Fibroblast of the conjunctiva (primary cell): ENCODE results near the gene PCSK5.

Experiments
- DNase-seq: peaks from one replicate; pipeline ENCODE4 v3.0.0-alpha.2; 2010; ENCODE audit warnings: low read depth

Gene PCSK5

DNA sequence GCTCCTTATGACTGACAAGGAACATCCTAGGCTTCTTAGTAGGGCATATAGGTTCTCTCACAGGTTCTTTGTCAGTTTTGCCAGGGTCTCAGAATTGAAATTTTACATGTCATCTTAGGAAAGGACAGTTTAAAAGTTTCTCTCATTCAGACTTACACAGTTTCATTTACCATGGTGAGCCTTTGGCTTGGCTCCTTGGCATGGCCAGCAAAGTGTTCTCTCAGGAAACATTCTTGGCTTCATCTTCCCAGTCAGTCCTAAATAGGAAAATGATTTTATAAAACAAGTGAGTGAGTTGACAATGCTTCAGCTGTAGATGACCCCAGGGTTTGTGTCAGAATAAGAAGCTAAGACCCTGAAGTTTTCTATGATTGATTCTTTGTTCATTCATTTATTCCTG is 191.6 kb downstream of the PCSK5 start:
- DNase-seq, result no peak

DNA sequence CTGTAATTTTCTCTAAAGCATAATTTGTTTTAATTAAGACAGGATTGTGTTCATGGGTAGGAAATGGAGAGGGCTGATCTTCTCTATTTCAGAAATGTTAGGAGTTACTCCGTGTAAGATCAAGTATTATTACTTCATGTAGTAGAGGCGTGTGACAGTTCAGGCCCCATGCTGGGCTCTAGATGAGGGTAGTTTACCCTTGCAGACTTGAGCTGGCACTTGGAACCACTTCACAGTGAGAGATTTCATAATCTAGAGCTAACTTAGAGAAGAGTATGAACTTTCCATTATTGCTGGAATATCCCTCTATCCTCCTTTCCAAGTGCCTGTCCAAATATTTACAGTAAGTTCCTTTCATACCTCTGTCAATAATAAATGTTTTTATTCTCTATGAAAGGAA is 195.1 kb downstream of the PCSK5 start:
- DNase-seq, result no peak

DNA sequence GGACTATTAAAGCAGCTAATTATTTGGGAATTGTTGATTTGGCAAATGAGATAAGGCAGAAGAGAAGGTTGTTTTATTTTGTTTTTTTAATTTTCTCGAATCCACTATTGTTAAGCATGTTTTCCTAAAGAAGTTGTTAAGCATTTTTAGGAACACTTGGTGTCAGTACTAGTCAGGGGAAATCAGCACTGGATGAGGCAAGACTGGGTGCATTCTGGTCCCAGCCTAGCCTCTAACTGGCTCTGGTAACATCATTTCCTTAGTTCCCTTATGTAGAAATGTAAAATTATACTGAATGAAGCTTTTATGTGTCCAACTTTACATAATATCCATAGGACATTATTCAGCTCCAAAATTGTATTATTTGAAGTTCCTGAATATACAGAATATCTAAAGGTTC is 196.1 kb downstream of the PCSK5 start:
- no peak for DNase-seq

DNA sequence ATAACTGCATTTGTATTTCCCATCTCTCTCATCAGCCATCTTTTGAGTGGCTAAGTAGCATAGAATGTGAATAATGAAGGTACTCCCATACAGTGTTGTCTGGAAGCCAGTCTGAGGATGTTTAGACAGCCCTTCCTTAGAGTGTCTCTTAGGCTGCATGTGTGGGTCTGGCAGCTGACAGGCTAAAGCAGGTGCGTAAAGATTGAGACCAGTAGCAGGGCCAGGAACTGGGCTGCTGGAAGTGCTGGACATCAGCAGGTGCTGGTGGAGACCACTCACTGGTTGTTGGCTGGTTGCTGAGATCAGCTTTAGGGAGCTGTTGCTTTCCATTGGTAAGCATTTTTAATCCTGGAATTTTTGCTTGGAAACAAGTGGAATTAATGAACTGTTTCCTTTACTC is 197.5 kb downstream of the PCSK5 start:
- no peak for DNase-seq

DNA sequence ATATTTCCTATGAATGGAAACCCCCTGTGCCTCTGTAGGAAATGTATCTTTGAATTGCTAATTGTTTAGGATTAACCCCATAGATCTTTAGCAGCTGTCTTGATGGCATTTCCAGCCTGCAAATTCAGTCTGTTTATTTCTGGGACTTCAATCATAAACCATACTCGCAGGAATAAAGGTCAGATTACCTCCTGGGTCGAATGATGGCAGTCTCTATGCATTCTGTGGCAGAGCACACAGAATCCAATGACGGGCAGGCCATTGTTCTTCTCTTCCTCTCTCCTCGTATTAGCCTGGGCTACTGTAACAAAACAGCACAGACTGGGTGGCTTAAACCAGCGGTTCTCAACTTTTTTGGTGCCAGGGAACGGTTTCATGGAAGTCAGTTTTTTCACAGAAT is 199.9 kb downstream of the PCSK5 start:
- no peak for DNase-seq

- no peak for DNase-seq
Observed at GRCh38 chr9:76090909-76091308, 200.4 kb downstream of the PCSK5 start.

GRCh38 chr9:76092572-76092971 is 202.1 kb downstream of the PCSK5 start:
- no peak for DNase-seq

DNA sequence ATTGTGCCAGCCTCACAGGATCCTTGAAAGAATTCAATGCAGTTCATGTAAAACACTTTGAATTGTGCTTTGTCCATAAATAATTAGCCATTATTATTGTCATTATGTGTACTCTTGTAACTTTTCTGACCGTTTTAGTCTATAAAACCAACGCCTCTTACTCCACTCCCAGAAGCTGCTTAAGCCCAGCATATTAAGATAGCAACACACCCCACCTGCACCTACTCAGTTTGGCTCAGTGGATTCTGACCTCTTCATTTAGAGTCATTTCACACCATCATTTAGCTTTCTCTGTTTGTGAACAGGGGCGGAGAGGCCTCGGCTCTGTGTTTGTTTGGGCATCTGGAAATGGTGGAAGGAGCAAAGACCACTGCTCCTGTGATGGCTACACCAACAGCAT is 205.1 kb downstream of the PCSK5 start:
- no peak for DNase-seq

DNA sequence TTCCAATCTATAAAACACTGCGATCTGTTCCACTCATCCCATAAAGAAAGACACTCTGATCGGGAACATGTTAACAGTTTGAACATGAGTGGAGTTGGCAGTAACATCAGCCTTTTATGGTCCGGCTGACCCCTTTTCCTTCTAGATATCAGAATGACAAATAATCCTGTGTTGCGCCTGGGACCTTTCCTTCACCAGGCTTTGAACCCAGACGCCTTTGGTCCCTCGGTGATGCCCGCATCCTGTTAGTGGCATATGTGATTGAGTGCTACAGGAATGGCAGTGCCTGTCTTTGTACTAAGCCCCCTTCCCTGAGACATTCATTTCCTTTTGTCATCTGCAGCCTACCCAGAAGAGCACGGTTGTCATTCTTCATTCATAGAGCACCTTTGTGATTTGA is 209.0 kb downstream of the PCSK5 start:
- DNase-seq, result no peak

DNA sequence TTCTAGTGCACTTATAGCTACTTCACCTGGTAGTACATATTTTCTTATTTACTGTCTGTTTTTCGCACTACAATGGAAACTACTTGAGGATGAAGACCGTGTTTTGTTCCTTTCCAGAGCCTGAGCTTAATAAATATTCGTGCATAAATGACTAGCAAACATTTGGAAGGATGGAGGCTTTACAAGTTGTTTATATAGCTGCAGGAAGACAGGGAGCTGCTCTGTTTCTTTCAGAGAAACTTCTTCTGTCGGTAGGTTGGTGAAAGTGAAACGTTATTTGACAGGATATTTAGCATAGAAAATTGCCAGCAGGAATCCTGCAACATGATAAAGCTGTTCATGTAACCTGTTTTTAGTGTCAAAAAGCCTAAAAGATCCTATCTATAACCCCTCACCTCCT is 210.6 kb downstream of the PCSK5 start:
- DNase-seq, result no peak

DNA sequence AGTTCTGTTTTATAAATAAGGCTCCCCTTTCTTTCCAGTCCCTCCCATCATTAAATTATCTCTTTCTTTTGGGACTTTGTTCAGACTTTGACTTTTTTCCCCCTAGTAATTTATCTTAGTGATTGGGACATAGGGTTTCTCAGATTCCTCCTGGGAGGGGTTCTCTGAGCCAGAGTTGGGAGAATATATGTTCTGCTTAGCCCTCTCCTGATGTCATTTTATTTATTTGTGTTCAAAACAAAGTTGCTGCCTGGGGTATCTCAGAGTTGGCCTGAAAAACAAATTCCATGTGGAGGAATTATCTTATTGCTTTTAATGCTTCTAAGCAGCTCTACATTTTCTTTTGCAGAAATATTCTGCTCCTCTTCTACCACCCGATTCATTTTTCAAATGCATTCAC is 211.0 kb downstream of the PCSK5 start:
- no peak for DNase-seq

DNA sequence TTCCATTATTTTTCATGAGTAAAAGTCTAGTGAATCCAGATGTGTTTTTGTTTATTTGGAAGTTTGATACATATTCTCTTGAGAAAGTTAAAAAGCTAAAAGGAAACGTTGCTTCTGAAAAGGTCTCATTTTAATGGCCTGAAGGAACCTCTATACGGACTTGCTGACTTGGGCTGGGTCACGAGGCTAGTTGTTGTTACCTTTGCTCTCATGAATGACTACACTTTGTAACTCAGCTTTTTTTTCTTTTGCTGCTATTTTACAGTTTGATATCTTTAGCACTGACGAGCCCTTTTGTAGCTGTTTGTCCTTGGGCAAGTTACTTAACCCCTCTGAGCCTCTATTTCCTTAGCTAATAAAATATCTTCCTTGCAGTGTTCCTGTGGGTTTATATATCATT is 211.5 kb downstream of the PCSK5 start:
- DNase-seq, result no peak

- DNase-seq, result no peak
Observed at GRCh38 chr9:76103531-76104315, 213.2 kb downstream of the PCSK5 start.

- no peak for DNase-seq
Observed at GRCh38 chr9:76107482-76107881, 217.0 kb downstream of the PCSK5 start.

GRCh38 chr9:76109953-76110352 is 219.5 kb downstream of the PCSK5 start:
- no peak for DNase-seq

- no peak for DNase-seq
Observed at GRCh38 chr9:76112151-76112550, 221.7 kb downstream of the PCSK5 start.

DNA sequence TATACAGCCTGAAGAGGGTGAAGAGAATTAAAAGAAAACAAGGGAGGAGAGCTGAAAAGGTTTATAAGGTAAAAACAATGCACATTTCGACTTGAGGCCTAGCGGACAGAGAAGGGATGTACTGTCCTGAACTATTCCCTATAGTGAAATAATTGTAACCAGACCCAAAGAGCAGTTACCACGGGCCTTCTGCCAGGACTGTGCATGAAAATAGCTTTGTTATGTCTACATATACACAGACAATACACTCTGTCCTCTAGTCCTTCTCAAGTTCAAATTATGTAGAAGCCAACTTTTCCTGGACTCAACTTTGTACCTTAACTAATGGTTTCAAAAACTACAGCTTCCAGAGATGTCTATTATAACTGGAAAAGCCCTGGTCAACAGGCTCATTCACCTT is 223.7 kb downstream of the PCSK5 start:
- DNase-seq, result peak; percentile 56

- DNase-seq, result no peak
Observed at GRCh38 chr9:76115396-76115795, 224.9 kb downstream of the PCSK5 start.

DNA sequence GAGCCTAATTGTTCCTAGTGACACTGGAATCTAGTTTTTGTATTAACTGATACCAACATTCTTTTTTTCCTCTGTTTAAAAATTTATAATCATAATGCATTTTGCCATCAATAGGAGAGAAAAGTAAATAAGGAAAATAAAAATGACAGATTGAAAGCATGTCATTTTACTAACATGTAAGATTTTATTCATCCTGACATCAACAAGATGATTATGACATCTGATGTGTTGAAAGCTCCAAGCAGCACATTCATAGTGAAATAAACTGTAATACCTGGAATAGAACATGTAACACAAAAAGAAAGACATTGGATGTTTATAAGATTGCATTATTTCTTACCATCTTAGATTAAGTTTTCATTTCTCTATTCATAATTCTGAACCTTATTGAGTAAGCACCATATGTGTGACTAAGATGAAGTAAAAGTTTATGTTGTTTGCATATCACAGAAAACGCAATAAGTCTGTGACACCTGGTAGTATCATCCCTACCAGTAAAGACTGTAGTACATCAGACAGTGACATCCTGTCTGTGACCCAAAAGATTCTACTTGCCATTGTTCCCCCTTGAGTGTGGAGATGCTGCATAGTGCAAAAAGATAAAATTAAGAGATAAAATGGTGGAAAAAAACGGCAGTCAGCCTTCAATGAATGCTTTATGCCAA is 225.6 kb downstream of the PCSK5 start:
- DNase-seq, result no peak

DNA sequence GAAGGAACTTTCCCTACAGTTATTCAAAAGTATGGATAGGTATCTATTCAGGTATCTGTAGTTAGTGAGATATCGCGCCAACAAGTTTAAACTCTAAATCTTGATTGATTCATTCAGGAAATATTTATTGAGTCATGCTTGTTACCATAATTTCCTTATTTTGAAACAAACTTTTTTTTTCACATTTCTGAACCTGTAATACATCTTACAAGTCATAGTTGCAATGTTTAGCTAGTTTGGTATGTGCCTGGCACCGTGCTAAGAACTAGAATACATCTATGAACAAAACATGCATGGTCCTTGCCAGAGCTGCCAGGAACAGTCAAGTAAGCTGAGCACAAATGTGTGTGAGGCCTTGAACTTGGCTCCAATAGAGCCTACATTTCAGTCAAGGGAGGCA is 226.4 kb downstream of the PCSK5 start:
- DNase-seq, result peak; percentile 3

DNA sequence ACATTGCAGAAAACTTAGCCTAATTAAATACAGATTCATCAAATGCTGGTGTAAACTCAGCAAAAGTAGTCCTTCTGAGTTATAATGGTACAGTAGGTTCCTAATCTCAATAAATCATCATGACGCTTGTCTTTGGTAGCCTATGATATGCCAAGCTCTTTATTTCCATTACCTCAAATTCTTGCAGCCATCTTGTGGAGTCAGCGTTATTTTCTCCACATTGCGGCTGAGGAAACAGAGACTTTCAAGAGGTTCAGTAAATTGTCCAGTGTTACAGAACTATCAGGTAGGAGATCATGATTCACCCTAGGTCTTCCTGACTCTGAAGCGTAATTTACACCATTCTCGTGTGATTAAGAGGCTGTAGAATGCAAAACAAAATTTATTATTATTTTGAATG is 237.2 kb downstream of the PCSK5 start:
- DNase-seq, result no peak

DNA sequence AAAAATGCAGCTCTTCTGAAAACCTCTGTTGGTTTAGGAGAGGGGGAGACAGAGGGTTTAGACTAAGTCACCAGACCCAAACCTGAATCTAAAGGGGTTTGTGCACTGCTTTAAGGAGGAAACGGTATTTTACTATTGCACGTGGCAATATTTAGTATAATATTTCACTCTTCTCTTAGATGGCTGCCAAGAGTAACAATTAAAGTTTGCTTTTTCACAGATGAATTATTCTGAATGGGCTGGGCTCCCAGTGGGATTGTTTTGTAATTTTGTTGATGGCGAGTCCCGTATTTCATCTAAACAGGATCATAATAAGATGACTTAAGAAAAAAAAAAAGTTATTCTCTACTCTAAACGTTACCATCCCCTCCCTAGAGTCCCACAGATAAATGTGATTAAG is 245.4 kb downstream of the PCSK5 start:
- DNase-seq, result peak; percentile 17

GRCh38 chr9:76136986-76137385 is 246.5 kb downstream of the PCSK5 start:
- DNase-seq, result peak; percentile 17

DNA sequence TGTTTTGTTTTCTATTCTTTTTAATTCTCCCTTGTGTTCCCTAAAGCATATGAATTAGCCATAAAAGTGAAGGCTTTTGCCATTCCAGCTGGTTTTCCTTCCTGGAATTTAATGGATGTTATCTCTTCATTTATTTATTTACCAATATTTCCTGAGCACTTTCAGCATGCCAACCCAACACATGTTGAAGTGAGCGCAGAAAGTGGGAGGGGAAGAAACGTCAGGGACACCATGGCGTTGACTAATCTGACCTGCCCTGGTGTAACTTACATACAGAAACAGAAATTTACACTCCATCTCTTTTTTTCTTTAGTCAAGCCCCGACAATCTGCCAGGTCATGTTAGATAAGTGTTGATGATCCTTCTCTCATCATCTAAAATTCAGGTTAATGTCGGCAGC is 247.5 kb downstream of the PCSK5 start:
- no peak for DNase-seq
